ENCODE data around the gene UGGT2.

Gene UGGT2

Small RNA genes lying within 50 kb of the gene (small RNA-seq; reads per million reads assigned to genes)
- gene HMGN1P24, result 0 reads per million in 2 experiments
